Keratinocyte (primary cell): ENCODE data around the gene STRIP1. TPM values are rescaled to one million over a fixed set of nuclear protein-coding genes. Genes with fewer than 3 reads are reported as not detected.

Experiments used
- DNase-seq: peaks from one replicate; pipeline ENCODE4 v3.0.0-alpha.2; 2011; ENCODE audit warnings: low read depth, missing footprints, low spot score
- FAIRE-seq: peaks from 2 replicates; lab custom pipeline; 2011; peaks lifted over from hg19 to GRCh38; lab: Jason Lieb, UNC
- H2AFZ ChIP-seq: 2 replicates; pipeline ENCODE4 v1.6.0; 2012; ENCODE audit warnings: low read length, control low read depth, inconsistent platforms; ENCODE audit not compliant: control insufficient read depth
- H3K27ac ChIP-seq: 2 replicates; pipeline ENCODE4 v1.5.1; 2011; ENCODE audit warnings: low read length; ENCODE audit not compliant: control insufficient read depth, insufficient read depth
- H3K27me3 ChIP-seq: 3 replicates; pipeline ENCODE4 v1.6.0; 2011; ENCODE audit warnings: low read length; ENCODE audit not compliant: control insufficient read depth, insufficient read depth; ENCODE audit errors: extremely low read depth
- H3K36me3 ChIP-seq, 2 experiments: 2 replicates in 1 of 2; 3 replicates in 1 of 2; pipeline ENCODE4 v1.5.1; 2011; ENCODE audit warnings: low read length in 2 of 2, mild to moderate bottlenecking in 1 of 2; ENCODE audit not compliant: control insufficient read depth in 2 of 2, insufficient read depth in 2 of 2; ENCODE audit errors: extremely low read depth in 1 of 2
- H3K4me1 ChIP-seq: 3 replicates; pipeline ENCODE4 v1.5.1; 2011; ENCODE audit warnings: low read length; ENCODE audit not compliant: control insufficient read depth, insufficient read depth; ENCODE audit errors: extremely low read depth
- H3K4me2 ChIP-seq: 3 replicates; pipeline ENCODE4 v1.6.0; 2011; ENCODE audit warnings: low read depth, low read length; ENCODE audit not compliant: control insufficient read depth, insufficient read depth; ENCODE audit errors: extremely low read depth
- H3K4me3 ChIP-seq, 3 experiments: fragments of 200-600 bp in 1 of 3; sonication (generic) in 1 of 3; 2 replicates in 2 of 3; 3 replicates in 1 of 3; pipeline ENCODE4 v1.5.1; 2011 to 2016; ENCODE audit warnings: low read length in 3 of 3, mild to moderate bottlenecking in 3 of 3, control low read depth in 2 of 3, inconsistent platforms in 1 of 3, low read depth in 1 of 3, mixed read lengths in 1 of 3, mixed run types in 1 of 3, moderate library complexity in 1 of 3; ENCODE audit not compliant: control insufficient read depth in 2 of 3, insufficient read depth in 2 of 3; ENCODE audit errors: extremely low read depth in 1 of 3
- H3K79me2 ChIP-seq: 2 replicates; pipeline ENCODE4 v1.6.0; 2012; ENCODE audit warnings: low read length; ENCODE audit not compliant: control insufficient read depth, insufficient read depth
- H3K9ac ChIP-seq: 3 replicates; pipeline ENCODE4 v1.6.0; 2011; ENCODE audit warnings: low read length; ENCODE audit not compliant: control insufficient read depth, insufficient read depth; ENCODE audit errors: extremely low read depth
- H3K9me1 ChIP-seq: 3 replicates; pipeline ENCODE4 v1.6.0; 2011; ENCODE audit warnings: low read length; ENCODE audit not compliant: control insufficient read depth, insufficient read depth; ENCODE audit errors: extremely low read depth
- H3K9me3 ChIP-seq: 2 replicates; pipeline ENCODE4 v1.5.1; 2012; ENCODE audit warnings: low read depth, low read length; ENCODE audit not compliant: control insufficient read depth
- H4K20me1 ChIP-seq: 3 replicates; pipeline ENCODE4 v1.6.0; 2011; ENCODE audit warnings: low read length; ENCODE audit not compliant: control insufficient read depth, insufficient read depth; ENCODE audit errors: extremely low read depth
- CTCF ChIP-seq, 3 experiments: IDR thresholded peaks in 1 of 3; conservative IDR thresholded peaks in 1 of 3; optimal IDR thresholded peaks in 1 of 3; 2 replicates in 2 of 3; 3 replicates in 1 of 3; pipeline versions ENCODE3 to v1.5.1; 2011; ENCODE audit warnings: low read length in 3 of 3, mild to moderate bottlenecking in 3 of 3, moderate library complexity in 2 of 3, control low read depth in 1 of 3, inconsistent platforms in 1 of 3; ENCODE audit not compliant: insufficient read depth in 2 of 3; ENCODE audit errors: extremely low read depth in 1 of 3
- EZH2 ChIP-seq: IDR thresholded peaks from one replicate; pipeline ENCODE4 v1.6.1; 2012; ENCODE audit warnings: inconsistent platforms, mild to moderate bottlenecking, low read length, moderate library complexity
- dilution Hi-C: fragments of 300-500 bp; cut with MboI; formaldehyde crosslinking; loops from one replicate; pipeline ENCODE4 v1.7.0; 2020; ENCODE audit warnings: low sequenced_read_pairs; ENCODE audit not compliant: extremely low pct_ligation_motif_present
- polyA plus RNA-seq, 5 experiments: library from polyadenylated mRNA; depleted of rRNA in 3 of 5; stranded (reverse) in 3 of 5; stranded (forward) in 1 of 5; unstranded in 1 of 5; fragments of >200 nt; gene quantifications; 1 replicate in 1 of 5; 2 replicates in 3 of 5; 3 replicates in 1 of 5; pipeline versions ENCODE4 v1.2.1 to v1.2.3, GENCODE V29; 2011 to 2012; ENCODE audit warnings: missing spikeins in 2 of 5, low read depth in 1 of 5, low replicate concordance in 1 of 5

The STRIP1 gene
- polyA plus RNA-seq, 1 donor (not counting 4 experiments of a cell fraction or from before 2014, with no cell fraction given), result 24.6 TPM

GRCh38 chr1:110007046-110007830 is 27.2 kb upstream of the STRIP1 start:
- no peaks in the 10 kb centered on the region for H3K27me3 ChIP-seq
- H3K79me2 ChIP-seq, result peaks cover 24% of the 10 kb centered on the region
- H3K36me3 ChIP-seq, result peaks cover 17 to 23% of the 10 kb centered on the region in 2 experiments
- DNase-seq (no peak), FAIRE-seq (no peak)
- no peak overlapping the region for H3K4me3 ChIP-seq
- no peak for TF ChIP-seq CTCF (optimal IDR thresholded peaks at IDR 0.05 in 1 of 3, IDR thresholded peaks at IDR 0.05 in 1 of 3, conservative IDR thresholded peaks at IDR 0.05 in 1 of 3; ENCODE audit: extremely low read depth in 1 of 3, insufficient read depth in 2 of 3, low read length in 3 of 3)
- TF ChIP-seq EZH2, result no peak
- no peak overlapping the region for H3K27ac ChIP-seq
- dilution Hi-C loops, result no loop called here
- no peaks in the 10 kb centered on the region for H4K20me1 ChIP-seq
- H3K4me2 ChIP-seq, result no peak overlapping the region
- H2AFZ ChIP-seq, result no peak overlapping the region
- no peak overlapping the region for H3K9ac ChIP-seq
- no peaks in the 10 kb centered on the region for H3K9me1 ChIP-seq
- peaks cover 22% of the 10 kb centered on the region for H3K4me1 ChIP-seq
- H3K9me3 ChIP-seq, result no peaks in the 10 kb centered on the region

- no peak overlapping the region for H3K27ac ChIP-seq
- TF ChIP-seq EZH2, result no peak
- no peak for TF ChIP-seq CTCF (optimal IDR thresholded peaks at IDR 0.05 in 1 of 3, IDR thresholded peaks at IDR 0.05 in 1 of 3, conservative IDR thresholded peaks at IDR 0.05 in 1 of 3; ENCODE audit: extremely low read depth in 1 of 3, insufficient read depth in 2 of 3, low read length in 3 of 3)
- H4K20me1 ChIP-seq, result no peaks in the 10 kb centered on the region
- peaks cover 24% of the 10 kb centered on the region for H3K79me2 ChIP-seq
- no peaks in the 10 kb centered on the region for H3K27me3 ChIP-seq
- peaks cover 23 to 30% of the 10 kb centered on the region in 2 experiments for H3K36me3 ChIP-seq
- H3K4me3 ChIP-seq, result no peak overlapping the region
- dilution Hi-C loops, result no loop called here
- H2AFZ ChIP-seq, result no peak overlapping the region
- no peak overlapping the region for H3K4me2 ChIP-seq
- FAIRE-seq (no peak), DNase-seq (no peak)
- no peaks in the 10 kb centered on the region for H3K9me3 ChIP-seq
- H3K9me1 ChIP-seq, result no peaks in the 10 kb centered on the region
- peaks cover 8% of the 10 kb centered on the region for H3K4me1 ChIP-seq
- no peak overlapping the region for H3K9ac ChIP-seq
Measured at GRCh38 chr1:110008971-110009565, 25.4 kb upstream of the STRIP1 start.
